ENCODE data around the gene SLC22A14.
A peak's percentile ranks its signal among the peaks of the same experiment; 100 is the strongest.
"Not testable (repeated sequence)": the region's sequence is repeated elsewhere in the genome, so short reads cannot be mapped to it uniquely, and the experiment has no call there.

SLC22A14 gene

DNA sequence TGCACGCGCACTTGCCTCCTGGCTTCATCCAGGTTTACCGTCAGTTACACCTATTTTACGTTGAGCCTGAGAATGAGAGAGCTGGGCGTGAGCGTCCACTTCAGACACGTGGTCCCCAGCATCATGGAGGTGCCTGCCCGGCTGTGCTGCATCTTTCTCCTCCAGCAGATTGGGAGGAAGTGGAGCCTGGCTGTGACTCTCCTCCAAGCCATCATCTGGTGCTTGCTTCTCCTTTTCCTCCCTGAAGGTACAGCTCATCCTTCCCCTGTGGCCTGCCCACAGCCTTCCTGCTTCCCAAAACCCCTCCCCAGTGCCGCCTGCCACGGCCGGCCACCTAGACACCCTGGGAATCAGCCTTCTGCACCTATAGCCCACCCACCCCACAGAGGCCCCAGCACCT is 31.6 kb downstream of the SLC22A14 start:
- DNase-seq (ENCODE audit: low spot score), result no peak

DNA sequence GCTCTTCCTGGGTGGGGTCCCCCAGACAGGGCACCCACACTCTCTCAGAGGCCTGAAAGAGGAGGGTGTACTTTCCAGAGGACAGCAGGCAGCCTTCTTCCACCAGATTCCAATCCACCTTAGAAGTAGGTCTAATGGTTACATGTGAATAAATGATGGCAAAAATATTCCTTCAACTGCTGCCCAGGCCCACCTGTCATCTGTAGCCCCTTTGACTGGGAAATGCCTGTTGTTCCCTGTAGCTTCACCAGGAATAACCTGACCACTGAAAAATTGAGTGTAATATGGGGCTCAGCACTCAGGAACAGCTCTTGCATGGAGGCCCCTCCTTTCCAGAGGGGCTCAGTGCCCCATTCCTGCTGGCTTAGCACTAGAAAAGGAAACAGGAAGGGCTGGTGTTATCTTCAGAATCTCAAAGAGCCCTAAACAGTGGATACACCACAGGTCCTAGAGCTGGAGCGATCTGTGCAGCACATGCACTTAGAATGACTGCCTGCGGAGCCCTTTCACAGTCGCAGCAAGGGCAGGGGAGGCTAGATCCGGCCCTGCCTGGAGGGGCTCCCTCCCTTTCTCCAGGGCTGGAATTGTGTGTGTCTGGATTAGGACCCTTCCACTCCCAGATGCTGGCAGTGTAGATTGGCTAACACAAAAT is 32.1 kb downstream of the SLC22A14 start:
- no peak for DNase-seq (ENCODE audit: low spot score)

- DNase-seq (ENCODE audit: low spot score), result no peak
Measured at GRCh38 chr3:38314764-38315487, 32.8 kb downstream of the SLC22A14 start.

GRCh38 chr3:38315488-38316230 is 33.6 kb downstream of the SLC22A14 start:
- DNase-seq (ENCODE audit: low spot score), result no peak

DNA sequence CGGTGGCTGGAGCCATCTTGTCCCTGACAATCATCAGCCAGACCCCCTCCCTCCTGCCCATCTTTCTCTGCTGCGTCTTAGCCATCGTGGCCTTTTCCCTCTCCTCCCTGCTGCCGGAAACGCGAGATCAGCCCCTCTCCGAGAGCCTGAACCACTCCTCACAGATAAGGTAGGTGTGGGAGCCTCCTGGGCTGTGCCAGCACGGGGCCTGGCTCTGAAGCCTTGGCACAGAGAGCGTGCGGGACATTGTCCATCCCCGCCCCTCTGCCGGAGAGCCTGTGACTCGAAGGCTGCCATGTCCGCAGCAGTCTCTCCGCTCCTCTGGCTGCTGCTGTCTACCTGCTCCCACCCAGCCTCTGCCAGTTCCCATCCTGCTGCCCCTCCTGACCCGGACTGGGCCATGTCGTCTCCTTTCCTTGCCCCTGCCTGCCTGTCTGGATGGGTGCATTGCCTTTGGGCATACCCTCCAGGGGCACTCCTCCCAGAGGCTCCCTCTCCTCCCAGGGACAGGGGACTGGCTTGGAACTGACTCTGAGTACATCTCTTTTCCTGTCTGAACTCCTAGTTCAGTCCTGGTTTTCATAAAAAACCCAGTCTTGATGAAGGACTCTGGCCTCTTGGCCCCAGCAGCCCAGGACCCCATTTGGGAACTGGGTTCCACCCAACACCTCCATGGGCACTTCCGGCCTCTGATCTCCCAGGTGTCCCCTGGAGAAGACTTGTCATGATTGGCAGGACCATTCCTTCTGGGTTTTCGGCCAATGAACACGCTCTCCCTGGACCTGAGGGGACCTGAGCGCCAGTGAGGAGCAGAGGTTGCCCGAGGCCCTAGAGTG is 34.5 kb downstream of the SLC22A14 start:
- no peak for DNase-seq (ENCODE audit: low spot score)

- DNase-seq (ENCODE audit: low spot score), result no peak
Measured at GRCh38 chr3:38317192-38317759, 35.2 kb downstream of the SLC22A14 start.

GRCh38 chr3:38318766-38319671 is 36.9 kb downstream of the SLC22A14 start:
- DNase-seq (ENCODE audit: low spot score), result no peak

DNA sequence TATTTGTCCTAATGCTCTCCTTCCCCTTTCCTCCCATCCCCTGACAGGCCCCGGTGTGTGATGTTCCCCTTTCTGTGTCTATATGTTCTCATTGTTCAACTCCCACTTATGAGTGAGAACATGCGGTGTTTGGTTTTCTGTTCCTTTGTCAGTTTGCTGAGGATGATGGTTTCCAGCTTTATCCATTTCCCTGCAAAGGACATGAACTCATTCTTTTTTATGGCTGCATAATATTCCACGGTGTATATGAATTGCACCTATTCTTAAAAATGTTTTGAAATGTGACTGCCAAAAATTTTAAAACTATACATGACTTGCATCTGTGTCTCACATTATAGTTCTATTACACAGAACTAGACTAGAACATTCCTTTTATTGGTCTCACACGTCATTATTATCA is 38.5 kb downstream of the SLC22A14 start:
- DNase-seq (ENCODE audit: low spot score), result not testable (repeated sequence)

GRCh38 chr3:38323060-38323459 is 41.0 kb downstream of the SLC22A14 start:
- DNase-seq (ENCODE audit: low spot score), result no peak

DNA sequence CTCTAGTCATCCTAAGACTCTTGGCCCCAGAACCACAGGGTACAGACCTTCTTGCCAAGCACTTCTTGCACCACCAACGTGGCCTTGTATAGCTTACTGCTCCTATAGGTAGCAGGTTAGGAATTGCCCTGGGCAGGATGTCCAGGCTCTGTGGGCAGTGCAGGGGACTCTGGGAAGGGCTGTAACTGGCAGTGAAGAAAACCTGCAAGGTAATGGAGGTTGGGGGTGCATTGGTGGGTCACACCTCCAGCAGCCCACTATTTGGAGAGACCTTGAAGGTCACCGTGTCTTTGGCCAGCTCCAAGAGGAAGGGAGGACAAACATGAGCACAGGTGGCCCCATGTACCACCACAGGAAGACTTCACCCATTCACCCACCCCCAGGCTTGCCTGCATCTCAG is 43.2 kb downstream of the SLC22A14 start:
- no peak for DNase-seq (ENCODE audit: low spot score)

DNA sequence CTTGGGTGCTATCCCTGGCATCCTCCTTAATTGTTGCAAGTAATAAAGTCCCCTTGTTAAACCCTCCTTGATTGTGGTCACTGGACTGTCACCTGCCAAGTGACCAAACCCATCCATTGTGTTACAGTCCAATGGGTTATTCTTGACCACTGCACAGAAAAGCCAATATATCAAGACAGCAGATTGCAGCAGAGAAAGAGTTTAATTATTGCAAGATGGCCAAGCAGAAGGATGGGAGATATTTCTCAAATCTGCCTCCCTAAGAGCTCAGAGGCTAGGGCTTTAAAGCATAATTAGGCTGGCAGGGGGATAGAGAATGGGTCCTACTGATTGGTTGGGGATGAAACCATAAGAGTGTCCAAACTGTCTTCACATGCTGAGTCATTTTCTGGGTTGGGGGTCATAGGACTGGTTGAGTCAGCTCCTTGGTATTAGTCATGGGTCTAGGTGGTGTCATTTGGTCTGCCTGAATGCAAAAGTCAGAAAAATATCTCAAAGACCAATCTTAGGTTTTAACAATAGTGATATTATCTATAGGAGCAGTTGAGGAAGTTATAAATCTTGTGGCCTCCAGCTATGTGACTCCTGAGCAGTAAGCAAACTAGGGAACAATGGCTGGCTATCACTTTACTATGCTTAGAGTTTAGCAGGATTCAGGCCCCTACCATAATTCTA is 45.4 kb downstream of the SLC22A14 start:
- DNase-seq (ENCODE audit: low spot score), result peak; percentile 59

DNA sequence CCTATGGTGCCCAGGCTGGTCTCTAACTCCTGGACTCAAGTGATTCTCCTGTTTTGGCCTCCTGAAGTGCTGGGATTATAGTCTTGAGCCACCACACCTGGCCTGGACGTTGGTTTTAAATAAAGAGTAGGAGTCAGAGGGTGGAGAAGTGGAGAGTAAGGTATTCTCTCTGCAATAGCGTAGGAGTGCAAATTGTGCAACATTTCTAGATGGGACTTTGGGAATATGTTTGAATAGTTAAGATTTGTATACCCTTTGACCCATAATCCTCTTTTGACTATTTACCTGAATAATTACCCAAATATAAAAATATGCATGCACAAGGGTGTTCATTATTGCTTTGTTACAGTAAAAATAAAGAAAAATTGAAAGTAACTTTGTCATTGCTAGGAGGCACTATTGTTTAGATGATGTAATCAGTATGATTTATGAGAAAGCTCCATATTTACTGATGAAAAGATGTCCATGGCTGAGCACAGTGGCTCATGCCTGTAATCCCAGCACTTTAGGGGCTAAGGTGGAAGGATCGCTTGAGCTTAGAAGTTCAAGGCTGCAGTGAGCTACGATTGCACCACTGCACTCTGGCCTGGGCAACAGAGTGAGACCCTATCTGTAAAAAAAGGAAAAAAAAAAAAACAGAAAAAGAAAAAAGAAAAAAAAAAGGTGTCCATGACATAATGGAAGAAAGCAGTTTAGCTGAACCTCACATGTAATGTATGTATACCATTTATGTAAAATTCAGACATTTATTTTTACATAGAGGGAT is 49.3 kb downstream of the SLC22A14 start:
- no peak for DNase-seq (ENCODE audit: low spot score)

GRCh38 chr3:38332201-38332600 is 50.1 kb downstream of the SLC22A14 start:
- no peak for DNase-seq (ENCODE audit: low spot score)

DNA sequence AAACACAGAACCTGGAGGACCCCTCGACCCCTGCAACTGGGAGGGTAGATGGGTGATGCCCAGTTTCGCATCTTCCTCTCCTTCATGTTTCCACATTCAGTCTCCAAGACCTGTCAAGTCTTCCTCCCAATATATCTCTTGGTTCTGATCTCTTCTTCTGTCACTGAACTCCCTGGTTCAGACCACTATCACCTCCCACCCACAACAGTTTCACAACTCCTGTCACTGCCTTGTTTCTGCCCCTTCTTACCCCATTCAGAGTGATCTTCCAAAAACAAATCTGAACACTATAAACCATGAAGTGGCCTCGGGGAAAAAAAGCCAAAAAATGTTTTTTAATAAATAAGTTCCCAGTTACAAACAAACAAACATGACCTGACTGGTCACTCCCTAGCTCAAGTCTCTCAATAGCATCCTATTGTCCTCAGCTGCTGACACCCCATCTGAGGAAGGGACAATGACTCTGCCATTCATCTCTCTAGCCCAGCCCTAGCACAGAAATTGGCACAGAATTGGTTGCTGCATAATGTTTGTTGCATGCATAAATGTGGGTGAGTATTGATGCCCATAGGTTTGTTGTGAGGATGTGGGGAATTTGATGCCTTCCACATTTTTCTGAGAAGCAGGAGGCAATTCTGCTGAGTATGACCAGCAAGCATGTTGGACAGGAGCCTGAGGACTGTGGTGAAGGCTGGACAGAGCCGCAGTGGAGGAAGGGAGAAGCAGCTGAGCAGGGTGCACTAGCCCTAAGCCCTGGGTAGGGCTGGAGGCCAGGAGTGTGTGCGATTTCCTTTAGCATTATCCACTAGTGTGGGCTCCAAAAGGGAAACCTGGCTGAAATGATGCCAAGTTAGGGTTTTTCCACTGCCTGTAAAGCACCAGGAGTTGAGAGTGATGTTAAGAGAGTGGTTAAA is 52.3 kb downstream of the SLC22A14 start:
- DNase-seq (ENCODE audit: low spot score), result no peak

GRCh38 chr3:38335263-38335662 is 53.2 kb downstream of the SLC22A14 start:
- DNase-seq (ENCODE audit: low spot score), result no peak

- DNase-seq (ENCODE audit: low spot score), result no peak
Measured at GRCh38 chr3:38337703-38338102, 55.6 kb downstream of the SLC22A14 start.

DNA sequence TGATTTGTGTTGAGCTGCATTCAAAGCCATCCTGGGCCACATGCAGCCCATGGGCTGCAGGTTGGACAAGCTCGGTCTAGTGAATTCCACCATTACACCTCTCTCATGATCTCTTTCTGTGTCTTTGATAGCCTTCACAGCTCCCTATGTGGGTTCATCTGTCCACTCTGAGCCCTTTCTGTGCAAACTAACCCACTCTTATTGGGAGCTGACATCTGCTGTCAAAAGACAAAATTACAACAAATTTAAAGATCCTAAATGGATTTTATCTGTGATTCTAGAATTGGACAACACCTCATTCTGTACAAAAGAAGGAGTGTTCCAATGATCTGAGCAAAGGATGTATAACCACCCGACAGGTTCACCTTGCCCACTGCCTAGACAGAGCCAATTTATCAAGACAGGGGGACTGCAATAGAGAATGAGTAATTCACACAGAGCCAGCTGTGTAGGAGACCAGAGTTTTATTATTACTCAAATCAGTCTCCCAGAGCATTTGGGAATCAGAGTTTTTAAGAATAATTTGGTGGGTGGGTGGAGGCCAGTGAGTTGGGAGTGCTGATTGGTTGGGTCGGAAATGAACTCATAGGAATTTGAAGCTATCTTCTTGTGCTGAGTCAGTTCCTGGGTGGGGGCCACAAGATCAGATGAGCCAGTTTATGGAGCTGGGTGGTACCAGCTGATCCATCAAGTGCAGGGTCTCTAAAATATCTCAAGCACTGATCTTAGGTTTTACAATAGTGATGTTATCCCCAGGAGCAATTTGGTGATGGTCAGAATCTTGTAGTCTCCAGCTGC is 61.9 kb downstream of the SLC22A14 start:
- DNase-seq (ENCODE audit: low spot score), result no peak

Measured in RKO (cell line).